PFSK-1 (cell line): ENCODE results near the gene GRK5.

Source experiments
- FOXP2 ChIP-seq: optimal IDR thresholded peaks from 2 replicates; pipeline ENCODE3; 2011; ENCODE audit warnings: borderline replicate concordance, control low read depth, inconsistent platforms; ENCODE audit not compliant: insufficient read depth; ENCODE audit errors: extremely low read length, extremely low read depth
- POLR2AphosphoS5 ChIP-seq: IDR thresholded peaks from 2 replicates; pipeline ENCODE4 v1.6.1; 2012; ENCODE audit warnings: low read depth, mild to moderate bottlenecking, control low read depth, low read length, moderate library complexity
- SIN3A ChIP-seq: IDR thresholded peaks from 2 replicates; pipeline ENCODE4 v1.6.1; 2012; ENCODE audit warnings: mild to moderate bottlenecking, low read length, moderate library complexity, borderline replicate concordance; ENCODE audit not compliant: insufficient read depth
- TAF1 ChIP-seq: IDR thresholded peaks from 2 replicates; pipeline ENCODE4 v1.6.1; 2012; ENCODE audit warnings: low read length, control low read depth, borderline replicate concordance; ENCODE audit not compliant: insufficient read depth
- TF ChIP-seq, protein P1 (sequence below), 2 experiments: IDR thresholded peaks; 2 replicates each; pipeline versions ENCODE4 v1.6.1 to v1.8.0; 2011 to 2012; ENCODE audit warnings: low read depth in 2 of 2, low read length in 2 of 2, control low read depth in 1 of 2, inconsistent platforms in 1 of 2, mild to moderate bottlenecking in 1 of 2, moderate library complexity in 1 of 2; ENCODE audit not compliant: insufficient read depth in 1 of 2

GRK5 gene

DNA sequence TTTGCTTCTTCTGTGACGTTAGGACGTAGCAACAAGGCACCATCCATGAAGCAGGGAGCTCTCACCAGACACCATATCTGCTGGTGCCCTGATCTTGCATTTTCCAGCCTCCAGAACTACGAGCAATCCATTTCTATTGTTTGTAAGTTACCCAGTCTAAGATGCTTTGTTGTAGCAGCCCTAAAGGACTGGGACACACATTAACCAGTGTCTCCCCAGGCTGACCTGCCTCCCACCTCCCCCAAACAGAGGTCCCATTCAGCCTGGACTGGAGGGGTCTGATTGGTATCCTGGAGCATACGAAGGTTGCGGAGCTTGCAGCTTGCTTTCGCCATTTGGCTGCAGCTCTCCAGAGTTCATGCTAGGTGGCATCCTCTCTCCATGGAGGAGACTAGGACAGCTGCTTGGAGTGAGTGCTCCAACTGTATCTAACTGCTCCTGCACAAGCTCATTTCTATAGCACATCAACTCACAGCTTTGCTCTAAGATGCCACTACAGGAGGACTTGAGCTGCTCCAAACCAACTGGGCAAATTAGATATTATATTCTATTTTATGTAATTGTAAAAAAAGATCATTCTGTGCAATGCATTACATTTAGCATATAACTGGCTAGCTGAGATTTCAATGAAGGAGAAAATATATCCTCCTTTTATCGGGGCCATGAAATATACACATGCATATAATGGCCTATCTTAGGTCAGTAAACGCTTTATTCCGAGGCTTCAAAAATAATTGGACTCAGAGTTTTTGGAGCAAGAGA is 8.0 kb upstream of the GRK5 start:
- TF ChIP-seq, protein P1, sequence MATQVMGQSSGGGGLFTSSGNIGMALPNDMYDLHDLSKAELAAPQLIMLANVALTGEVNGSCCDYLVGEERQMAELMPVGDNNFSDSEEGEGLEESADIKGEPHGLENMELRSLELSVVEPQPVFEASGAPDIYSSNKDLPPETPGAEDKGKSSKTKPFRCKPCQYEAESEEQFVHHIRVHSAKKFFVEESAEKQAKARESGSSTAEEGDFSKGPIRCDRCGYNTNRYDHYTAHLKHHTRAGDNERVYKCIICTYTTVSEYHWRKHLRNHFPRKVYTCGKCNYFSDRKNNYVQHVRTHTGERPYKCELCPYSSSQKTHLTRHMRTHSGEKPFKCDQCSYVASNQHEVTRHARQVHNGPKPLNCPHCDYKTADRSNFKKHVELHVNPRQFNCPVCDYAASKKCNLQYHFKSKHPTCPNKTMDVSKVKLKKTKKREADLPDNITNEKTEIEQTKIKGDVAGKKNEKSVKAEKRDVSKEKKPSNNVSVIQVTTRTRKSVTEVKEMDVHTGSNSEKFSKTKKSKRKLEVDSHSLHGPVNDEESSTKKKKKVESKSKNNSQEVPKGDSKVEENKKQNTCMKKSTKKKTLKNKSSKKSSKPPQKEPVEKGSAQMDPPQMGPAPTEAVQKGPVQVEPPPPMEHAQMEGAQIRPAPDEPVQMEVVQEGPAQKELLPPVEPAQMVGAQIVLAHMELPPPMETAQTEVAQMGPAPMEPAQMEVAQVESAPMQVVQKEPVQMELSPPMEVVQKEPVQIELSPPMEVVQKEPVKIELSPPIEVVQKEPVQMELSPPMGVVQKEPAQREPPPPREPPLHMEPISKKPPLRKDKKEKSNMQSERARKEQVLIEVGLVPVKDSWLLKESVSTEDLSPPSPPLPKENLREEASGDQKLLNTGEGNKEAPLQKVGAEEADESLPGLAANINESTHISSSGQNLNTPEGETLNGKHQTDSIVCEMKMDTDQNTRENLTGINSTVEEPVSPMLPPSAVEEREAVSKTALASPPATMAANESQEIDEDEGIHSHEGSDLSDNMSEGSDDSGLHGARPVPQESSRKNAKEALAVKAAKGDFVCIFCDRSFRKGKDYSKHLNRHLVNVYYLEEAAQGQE (IDR thresholded peaks at IDR 0.05; ENCODE audit: insufficient read depth in 1 of 2, low read depth in 2 of 2, low read length in 2 of 2) = no peak
- no peak for TF ChIP-seq POLR2AphosphoS5
- no peak for TF ChIP-seq FOXP2
- no peak for TF ChIP-seq TAF1
- no peak for TF ChIP-seq SIN3A

DNA sequence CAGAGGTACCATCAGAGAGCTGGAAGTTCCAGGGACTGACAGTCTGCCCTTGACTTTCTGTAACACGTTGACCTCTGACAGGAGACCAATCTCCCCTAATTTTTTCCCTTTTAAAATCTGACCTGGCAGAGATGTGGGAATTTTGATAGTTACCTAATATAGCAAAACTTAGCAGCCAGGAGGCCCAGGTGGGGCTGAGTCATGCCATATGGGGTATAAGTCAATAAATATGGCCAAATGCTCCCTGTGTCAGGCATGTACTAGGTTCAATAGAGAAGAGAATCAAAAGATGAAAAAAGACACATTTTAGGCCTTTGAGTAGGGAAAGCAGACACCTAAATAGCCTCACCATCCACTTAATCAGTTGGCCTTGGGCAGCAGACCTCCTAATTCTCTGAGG is 6.1 kb upstream of the GRK5 start:
- no peak for TF ChIP-seq FOXP2
- no peak for TF ChIP-seq TAF1
- TF ChIP-seq POLR2AphosphoS5 = no peak
- no peak for TF ChIP-seq SIN3A
- TF ChIP-seq, protein P1 (IDR thresholded peaks at IDR 0.05; ENCODE audit: insufficient read depth in 1 of 2, low read depth in 2 of 2, low read length in 2 of 2) = no peak

DNA sequence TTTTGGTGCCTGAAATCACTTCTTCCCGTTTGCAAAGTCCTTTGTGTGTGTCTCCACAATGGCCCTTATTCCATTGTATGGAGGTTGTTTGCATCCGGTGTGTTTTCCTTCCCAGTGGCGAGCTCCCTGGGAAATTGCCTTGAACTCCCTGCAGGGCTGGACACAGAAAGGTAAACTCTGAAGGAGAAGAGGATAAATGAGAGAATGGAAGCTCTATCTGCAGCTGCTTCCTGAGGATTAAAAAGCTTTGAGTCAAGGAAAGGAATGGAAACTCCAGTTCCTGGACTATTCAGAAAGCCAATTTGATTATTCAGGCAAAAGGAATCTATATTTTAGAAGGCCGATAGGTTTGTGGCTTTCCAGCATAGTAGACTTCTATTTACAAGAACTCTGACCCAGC is 4.4 kb upstream of the GRK5 start:
- no peak for TF ChIP-seq SIN3A
- TF ChIP-seq POLR2AphosphoS5 = no peak
- TF ChIP-seq, protein P1 (IDR thresholded peaks at IDR 0.05; ENCODE audit: insufficient read depth in 1 of 2, low read depth in 2 of 2, low read length in 2 of 2) = no peak
- TF ChIP-seq TAF1 = no peak
- no peak for TF ChIP-seq FOXP2

DNA sequence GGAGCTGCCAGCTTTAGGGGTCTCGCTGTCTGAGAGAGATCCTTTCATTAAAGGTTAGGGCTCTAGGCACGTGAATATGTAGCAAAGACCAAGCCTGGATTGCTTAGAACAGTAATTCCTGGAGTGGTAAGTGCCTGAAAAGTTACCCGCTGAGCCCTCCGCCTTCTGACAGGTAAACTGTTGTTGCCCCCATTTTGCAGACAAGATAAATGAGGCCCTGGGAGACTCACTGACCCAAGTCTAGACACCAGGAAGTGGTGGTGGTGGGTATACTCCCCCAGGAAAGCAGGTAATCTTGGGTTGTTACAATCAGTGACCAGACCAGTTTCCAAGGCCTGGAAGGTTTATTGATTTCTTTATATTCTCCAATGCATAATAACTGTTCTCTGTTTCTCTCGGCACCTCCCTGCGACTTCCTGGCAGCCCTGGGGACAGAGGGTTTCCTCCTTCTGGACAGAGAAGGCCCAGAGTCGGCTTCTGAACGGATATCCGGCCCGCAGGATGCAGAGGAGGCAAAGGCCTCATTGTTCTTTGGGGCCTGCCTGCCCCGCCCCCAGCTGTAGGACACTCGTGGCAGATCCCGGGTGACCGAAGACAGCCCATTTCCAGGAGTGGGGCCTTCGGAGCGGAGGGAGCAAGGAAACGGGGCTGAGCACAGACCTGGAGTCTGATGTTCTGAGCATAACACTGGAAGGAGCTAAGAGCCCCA is 1.3 kb upstream of the GRK5 start:
- TF ChIP-seq FOXP2 (no peak), POLR2AphosphoS5 (no peak), SIN3A (0 out of 2 replicates have a peak, but pooled peaks have one; percentile 27)

DNA sequence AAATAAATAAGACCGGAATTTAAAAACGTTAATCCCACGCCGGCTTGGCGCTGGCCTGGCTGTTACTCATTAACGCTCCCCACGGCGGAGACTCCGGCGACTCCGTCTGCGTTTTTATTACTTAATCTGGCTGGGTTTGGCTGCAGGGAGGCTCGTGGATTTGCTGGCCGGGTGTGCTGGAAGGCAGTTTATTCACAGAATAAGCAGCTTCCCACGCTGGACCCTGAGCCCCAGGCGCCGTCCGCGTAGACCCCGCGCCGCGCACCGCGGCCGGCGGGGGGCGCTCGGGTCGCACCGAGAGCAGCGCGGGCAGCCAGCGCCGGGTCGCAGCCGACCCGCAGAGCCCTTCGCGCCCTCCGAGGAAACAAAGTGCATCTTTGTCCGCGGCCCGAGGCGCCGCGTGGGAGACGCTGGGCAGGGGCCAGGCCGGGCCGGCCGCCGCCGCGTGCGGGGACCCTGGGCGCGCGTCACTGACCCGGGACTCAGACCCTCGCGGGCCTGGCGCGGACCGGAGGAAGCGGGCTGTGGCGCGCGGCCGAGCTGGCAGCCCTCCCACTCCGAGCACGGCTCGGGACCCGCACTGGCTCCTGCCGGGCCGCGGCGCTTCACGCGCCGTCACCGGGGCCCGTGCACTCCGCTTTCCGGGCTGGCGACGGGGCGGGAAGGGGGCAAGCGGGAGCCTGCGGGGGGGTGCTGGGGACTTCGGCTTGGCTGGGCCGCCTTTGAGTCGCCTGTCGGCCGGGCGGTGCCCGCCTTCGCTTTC is 587 bp upstream of the GRK5 start:
- TF ChIP-seq FOXP2 (no peak), POLR2AphosphoS5 (no peak), TAF1 (no peak), SIN3A (no peak)
- TF ChIP-seq, protein P1 (IDR thresholded peaks at IDR 0.05; ENCODE audit: insufficient read depth in 1 of 2, low read depth in 2 of 2, low read length in 2 of 2) = no peak
